Mucosa of gallbladder (tissue), 1 donor: ENCODE measurements around the gene PHF2. TPM values are rescaled to one million over a fixed set of nuclear protein-coding genes. Genes with fewer than 3 reads are reported as not detected.

ENCODE experiments used
- DNase-seq: peaks from one replicate; pipeline ENCODE4 v3.0.0-alpha.2; 2020; ENCODE audit warnings: low spot score
- total RNA-seq: library from RNA; stranded (reverse); gene quantifications from one replicate; pipeline ENCODE4 v1.2.1, GENCODE V29; 2021
- donor health status: DM: no; HTN: no; CAD: no.

The PHF2 gene
- total RNA-seq, 1 donor from 2014 or later: 31.0 TPM

DNA sequence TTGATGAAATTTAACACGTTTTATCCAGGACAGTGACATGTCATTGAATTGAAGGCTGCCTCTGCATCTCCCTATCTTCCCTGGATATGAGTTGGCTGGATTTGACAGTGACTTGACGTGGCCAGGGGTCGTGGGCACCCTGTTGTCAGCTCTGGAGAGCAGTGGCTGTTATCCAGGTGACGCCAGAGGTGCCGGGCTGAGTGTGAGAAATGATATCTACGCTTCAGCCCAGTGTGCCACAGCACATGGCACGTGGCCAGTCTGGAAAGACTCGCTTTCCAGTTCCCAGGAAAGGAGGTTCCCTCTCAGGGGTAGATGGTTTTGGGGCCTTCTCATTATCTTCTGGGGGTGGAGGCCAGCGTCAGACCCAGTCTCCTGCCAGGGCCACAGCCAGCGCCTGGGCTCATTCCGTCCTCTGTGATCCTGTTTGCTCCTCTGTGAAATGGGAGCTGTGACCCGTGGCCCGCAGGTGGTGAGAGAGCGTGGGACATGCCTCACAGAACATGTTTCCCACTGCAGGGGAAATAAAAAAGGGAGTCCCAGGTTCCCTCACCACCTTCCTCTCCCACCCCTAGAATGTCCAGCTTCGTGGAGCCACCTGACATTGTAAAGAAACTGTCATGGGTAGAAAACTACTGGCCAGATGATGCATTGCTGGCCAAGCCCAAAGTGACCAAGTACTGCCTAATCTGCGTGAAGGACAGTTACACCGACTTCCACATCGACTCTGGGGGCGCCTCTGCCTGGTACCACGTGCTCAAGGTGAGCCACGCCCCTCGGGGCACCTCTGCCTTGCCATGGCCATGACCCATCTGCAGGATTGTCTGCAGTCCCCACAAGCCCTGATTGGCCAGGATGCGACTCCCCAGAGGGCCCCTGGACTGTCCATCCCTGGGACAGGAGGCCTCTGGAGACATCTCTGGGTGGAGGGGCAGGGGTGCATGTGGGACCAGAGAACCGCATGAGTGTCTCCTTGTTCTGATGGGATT, 76.5 kb downstream of the PHF2 start:
- no peak for DNase-seq

GRCh38 chr9:93653760-93654159, 77.4 kb downstream of the PHF2 start:
- DNase-seq: no peak

- DNase-seq: no peak
Measured at GRCh38 chr9:93654351-93654961, 78.1 kb downstream of the PHF2 start.

DNA sequence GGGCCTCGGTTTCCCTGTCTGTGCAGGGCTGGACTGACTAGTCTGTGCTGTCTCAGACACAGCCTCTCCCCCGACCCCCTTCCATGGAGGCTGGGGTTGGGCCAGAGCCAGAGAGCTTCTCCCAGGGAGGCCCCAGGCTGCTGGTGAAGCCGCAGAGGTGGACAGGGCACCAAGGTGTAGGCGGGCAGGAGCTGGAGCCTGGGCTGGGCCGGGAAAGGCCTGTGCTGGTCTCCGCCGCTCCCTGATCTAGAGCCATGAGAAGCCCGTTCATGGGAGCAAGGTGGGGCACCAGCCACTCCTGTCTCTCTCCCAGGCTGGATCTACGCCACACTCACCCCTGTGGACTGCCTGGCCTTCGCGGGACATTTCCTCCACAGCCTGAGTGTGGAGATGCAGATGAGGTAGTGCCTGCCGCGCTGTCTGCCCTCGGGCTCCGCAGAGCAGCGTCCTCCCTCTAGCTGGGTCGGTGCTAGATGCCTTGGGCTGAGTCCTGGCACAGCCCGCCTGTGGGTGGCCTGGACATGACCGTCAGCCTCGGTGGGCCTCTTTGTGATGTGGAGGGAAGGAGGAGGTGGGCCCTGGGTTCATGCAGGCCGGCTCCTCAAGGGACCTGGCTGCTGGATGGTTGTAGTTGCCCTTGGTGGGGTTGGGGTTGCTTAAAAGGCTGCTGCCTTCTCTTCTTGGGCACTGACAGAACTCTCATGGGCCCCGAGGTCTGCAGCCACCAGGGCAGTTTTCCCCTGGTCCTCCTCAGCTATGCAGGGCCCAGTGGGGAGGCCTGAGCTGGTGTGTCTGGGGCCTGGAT, 79.4 kb downstream of the PHF2 start:
- no peak for DNase-seq

GRCh38 chr9:93656426-93657239, 80.2 kb downstream of the PHF2 start:
- no peak for DNase-seq

DNA sequence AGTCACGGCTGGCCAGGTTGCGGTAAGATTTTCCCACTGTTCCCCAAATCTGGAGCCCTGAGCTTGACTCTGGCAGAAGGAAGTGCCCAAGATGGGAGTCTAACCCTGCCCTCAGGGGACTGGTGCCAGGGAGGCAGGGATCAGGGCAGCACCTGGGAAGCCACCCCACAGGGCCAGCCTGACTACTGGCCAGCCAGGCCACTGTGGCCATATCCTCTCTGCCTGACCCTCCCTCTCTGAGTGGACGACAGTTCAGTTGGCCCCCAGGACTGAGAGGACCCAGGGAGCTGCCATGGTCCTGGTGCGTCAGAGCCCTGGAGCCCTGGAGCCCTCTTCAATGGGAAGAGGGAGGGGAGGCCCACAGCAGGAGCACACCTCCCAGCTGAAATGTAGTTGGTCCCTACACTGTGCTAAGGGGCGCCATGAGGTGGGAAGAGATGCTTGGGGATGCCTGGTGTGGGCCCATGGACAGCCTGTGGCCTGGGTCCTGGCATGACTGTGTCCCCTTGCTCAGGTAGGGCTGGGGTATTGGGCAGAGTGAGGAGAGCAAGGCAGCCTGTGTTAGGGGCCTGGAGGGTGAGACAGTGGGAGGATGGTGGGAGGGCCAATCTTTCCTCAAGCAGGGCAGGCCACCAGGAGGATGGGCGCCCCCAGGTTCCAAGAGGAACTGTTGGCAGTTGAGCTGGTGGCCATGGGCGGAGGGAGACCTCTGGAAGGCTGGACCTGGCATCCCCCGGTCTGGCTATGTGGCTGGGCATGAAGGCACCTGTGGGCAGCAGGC, 81.1 kb downstream of the PHF2 start:
- no peak for DNase-seq

- no peak for DNase-seq
Measured at GRCh38 chr9:93658184-93658925, 82.0 kb downstream of the PHF2 start.

- no peak for DNase-seq
Measured at GRCh38 chr9:93659044-93659836, 82.9 kb downstream of the PHF2 start.

DNA sequence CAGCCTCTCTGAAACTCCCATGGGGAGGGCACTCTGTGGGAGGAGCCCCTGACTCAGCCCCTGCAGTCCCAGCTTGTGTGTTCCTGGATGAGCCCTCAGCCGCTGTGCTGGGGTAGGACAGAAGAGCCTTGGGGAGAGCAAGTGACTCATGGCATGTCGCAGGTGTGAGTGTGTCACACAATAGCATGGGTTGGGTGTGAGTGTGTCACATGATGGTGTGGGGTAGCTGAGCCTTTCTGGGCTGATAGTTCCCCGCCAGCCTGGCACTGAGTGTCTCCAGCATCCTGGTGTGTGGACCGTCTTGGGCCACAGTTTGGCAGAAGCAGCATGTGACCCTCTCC, 83.4 kb downstream of the PHF2 start:
- DNase-seq: no peak

GRCh38 chr9:93660352-93661046, 84.1 kb downstream of the PHF2 start:
- no peak for DNase-seq

DNA sequence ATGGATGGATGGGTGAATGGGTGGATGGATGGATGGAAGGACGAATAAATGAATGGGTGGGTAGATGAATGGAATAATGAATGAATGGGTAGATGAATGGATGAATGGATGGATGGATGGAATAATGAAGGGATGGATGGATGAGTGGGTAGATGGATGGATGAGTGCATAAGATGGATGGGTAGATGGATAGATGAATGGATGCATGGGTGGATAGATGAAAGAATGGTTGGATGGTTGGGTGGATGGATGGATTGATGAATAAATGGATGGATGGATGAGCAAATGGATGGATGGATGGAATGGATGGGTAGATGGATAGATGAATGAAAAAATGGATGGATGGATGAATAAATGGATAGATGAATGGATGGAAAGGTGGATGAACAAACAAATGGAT, 85.2 kb downstream of the PHF2 start:
- no peak for DNase-seq

DNA sequence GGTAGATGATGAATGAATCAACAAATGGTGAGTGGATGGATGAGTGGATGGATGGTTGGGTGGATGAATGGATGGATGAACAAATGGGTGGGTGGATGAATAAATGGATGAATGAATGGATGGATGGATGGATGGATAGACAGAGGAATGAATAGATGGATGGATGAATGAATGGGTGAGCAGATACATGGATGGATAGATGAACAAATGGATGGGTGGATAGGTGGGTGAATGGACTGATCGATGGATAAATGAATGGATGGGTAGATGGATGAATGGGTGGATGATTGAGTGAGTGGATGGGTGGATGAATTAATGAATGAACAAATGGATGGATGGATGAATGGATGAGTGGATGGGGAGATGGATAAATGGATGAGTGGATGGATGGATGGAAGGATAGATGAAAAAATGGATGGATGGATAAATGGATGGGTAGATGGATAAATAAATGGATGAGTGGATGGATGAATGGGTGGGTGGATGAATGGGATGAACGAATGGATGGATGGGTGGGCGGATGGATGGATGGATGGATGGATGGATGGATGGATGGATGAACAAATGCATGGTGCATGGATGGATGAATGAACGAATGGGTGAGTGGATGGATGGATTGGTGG, 85.7 kb downstream of the PHF2 start:
- DNase-seq: no peak

DNA sequence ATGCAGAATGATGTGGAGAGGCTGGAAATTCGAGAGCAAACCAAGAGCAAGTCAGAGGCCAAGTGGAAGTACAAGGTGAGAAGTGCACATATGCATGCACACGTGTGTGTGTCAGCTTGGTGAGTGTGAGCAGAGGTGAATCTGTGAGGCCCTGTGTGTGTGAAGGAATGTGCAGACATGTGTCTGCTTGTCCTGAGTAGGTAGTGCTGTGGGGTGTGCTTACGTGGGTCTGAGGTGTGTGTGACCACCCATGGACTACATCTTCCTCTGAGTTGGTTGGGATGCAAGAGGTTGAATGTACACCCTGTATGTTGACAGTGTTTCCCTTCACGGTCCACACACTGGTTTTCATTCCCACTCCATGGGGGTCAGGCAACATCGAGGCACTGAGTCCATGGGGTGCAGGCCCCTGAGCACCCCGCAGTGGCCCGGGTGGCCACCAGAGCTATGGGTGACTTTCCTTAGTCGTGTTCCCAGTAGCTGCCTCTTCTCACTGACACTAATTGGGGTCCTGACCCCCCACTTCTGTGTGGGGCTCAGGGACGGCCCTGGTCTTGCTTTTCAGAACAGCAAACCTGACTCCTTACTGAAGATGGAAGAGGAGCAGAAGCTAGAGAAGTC, 86.7 kb downstream of the PHF2 start:
- DNase-seq: no peak

DNA sequence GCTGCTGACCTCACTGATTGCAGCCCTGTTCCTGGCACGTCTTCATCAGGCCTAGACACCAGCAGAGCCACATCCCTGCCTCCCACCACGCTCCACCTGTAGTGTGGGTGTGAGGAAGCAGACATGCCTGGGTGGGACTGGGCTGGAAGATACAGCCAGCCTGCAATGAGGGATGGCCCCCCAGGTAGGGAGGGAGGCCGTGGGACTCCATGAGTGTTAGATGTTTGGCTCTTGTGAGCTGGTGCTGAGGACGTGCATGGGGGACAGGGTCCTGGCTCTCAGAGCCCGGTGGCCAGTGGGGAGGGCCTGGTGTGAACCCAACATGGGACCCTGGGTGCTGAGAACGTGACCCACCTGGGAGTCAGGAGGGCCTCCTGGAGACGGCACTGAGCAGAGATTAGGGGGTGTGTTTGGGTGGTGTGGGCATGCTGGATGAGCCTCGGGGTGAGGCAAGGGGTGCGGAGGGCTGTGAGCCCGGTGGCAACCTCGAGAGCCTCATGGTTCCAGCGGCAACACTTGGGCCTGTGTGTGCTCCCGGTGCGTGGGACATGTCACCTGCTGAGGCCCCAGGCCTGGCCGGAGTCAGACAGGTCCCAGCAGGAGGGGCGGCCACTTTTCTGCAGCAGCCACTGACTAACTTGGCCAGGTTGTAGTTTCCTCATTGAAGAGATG, 87.6 kb downstream of the PHF2 start:
- no peak for DNase-seq

DNA sequence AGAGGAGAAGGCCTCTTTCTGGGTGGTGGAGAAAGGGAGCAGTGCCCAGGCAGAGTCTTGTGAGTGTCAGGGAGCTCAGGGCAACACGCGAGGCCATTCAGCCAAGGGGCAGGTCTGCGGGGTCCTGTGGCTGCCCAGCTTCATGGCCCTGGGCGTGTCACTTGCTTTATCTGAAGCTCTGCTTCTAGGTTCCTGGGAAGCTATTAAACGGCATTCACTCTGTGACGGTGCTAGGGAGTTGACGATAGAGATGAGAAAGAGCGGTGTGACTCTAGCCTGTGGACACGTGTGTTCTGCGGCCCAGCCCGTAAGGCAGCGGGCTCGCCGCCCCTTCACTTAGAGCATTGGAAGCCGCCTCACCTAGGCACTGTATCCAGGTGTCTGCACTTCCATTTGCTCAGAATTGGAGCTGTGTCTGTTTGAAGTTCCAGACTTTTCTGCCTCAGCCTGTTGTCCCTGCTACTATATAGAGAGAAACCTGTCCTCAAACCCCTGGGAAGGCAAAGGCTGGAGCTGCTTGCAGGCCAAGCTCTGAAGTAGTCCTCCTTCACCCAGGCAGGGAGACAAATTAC, 88.3 kb downstream of the PHF2 start:
- DNase-seq: no peak

GRCh38 chr9:93665128-93665636, 88.8 kb downstream of the PHF2 start:
- DNase-seq: no peak
